Gastrocnemius medialis (tissue), 4 donors: ENCODE measurements around the gene CDC42EP3. TPM values are rescaled to one million over a fixed set of nuclear protein-coding genes. Genes with fewer than 3 reads are reported as not detected.

Source experiments
- ATAC-seq, 2 donors: fragments of 150-250 bp; one replicate each; pipeline ENCODE4 v1.9.1; 2016
- DNase-seq, 2 donors: peaks; one replicate each; pipeline ENCODE4 v3.0.0-alpha.2; 2019
- H3K27ac ChIP-seq, 4 donors: fragments of 200-600 bp; sonication (generic); 1 replicate in 1 of 4; 2 replicates in 3 of 4; pipeline ENCODE4 v1.5.1; 2016 to 2018; ENCODE audit warnings: mild to moderate bottlenecking in 2 of 4, moderate library complexity in 1 of 4
- H3K27me3 ChIP-seq, 3 donors: fragments of 200-600 bp; sonication (generic) in 2 of 3; 1 replicate in 1 of 3; 2 replicates in 2 of 3; pipeline versions ENCODE4 v1.5.1 to v1.6.0; 2016 to 2019; ENCODE audit warnings: mild to moderate bottlenecking in 1 of 3, moderate library complexity in 1 of 3
- H3K36me3 ChIP-seq, 2 donors: fragments of 200-600 bp; sonication (generic) in 1 of 2; one replicate each; pipeline ENCODE4 v1.5.1; 2017 to 2018
- H3K4me1 ChIP-seq, 2 donors: fragments of 200-600 bp; sonication (generic) in 1 of 2; one replicate each; pipeline ENCODE4 v1.5.1; 2016 to 2017; ENCODE audit warnings: mild to moderate bottlenecking in 2 of 2
- H3K4me3 ChIP-seq, 4 donors: fragments of 200-600 bp; sonication (generic) in 3 of 4; 1 replicate in 1 of 4; 2 replicates in 3 of 4; pipeline ENCODE4 v1.5.1; 2016 to 2019; ENCODE audit warnings: mild to moderate bottlenecking in 2 of 4
- H3K9me3 ChIP-seq, 3 donors: fragments of 200-600 bp; sonication (generic) in 2 of 3; 1 replicate in 1 of 3; 2 replicates in 2 of 3; pipeline ENCODE4 v1.5.1; 2016 to 2019
- CTCF ChIP-seq, 5 experiments: fragments of 450-650 bp in 3 of 5; fragments of 200-600 bp in 2 of 5; sonication (generic) in 2 of 5; IDR thresholded peaks in 4 of 5; conservative IDR thresholded peaks in 1 of 5; 1 replicate in 4 of 5; 2 replicates in 1 of 5; pipeline ENCODE4 v1.5.1; 2016 to 2019; ENCODE audit warnings: antibody characterized with exemption in 5 of 5, mild to moderate bottlenecking in 3 of 5, moderate library complexity in 3 of 5
- POLR2A ChIP-seq, 2 donors: fragments of 450-650 bp; IDR thresholded peaks; one replicate each; pipeline ENCODE4 v1.6.1; 2017; ENCODE audit warnings: antibody characterized with exemption in 2 of 2, mild to moderate bottlenecking in 2 of 2, moderate library complexity in 2 of 2
- in situ Hi-C, 4 donors: fragments of 200-750 bp; cut with MboI; loops; one replicate each; pipeline versions ENCODE4 v1.15.0 to v1.8.0; 2017; ENCODE audit warnings: low sequenced_read_pairs in 4 of 4
- intact Hi-C: fragments of 100-400 bp; cut with DNase I; formaldehyde crosslinking; loops from one replicate; pipeline ENCODE4 v1.15.1; 2023; ENCODE audit warnings: low total_unique reads
- total RNA-seq, 4 donors: library from RNA; depleted of rRNA; stranded (reverse); fragments of >200 nt; gene quantifications; one replicate each; pipeline versions ENCODE4 v1.1.0 to v1.2.3, GENCODE V29; 2016

The CDC42EP3 gene
- total RNA-seq, 4 donors from 2014 or later: 20.0 to 90.6 (median 57.2) TPM

- Histone ChIP-seq H3K4me3 (no peak overlapping the region), H3K4me1 (no peaks in the 10 kb centered on the region), H3K9me3 (no peaks in the 10 kb centered on the region), H3K27me3 (no peaks in the 10 kb centered on the region), H3K27ac (no peak overlapping the region), H3K36me3 (no peaks in the 10 kb centered on the region)
- in situ Hi-C loops (no loop called here), intact Hi-C loops (no loop called here)
- TF ChIP-seq POLR2A (IDR thresholded peaks at IDR 0.05): no peak
- no peak for TF ChIP-seq CTCF (IDR thresholded peaks at IDR 0.05 in 4 of 5, conservative IDR thresholded peaks at IDR 0.05 in 1 of 5)
- no peak for DNase-seq
- ATAC-seq: no peak
Measured at GRCh38 chr2:37610638-37611289, 60.7 kb downstream of the CDC42EP3 start.

- H3K4me1 ChIP-seq: no peaks in the 10 kb centered on the region
- DNase-seq (no peak), ATAC-seq (no peak)
- H3K9me3 ChIP-seq: no peaks in the 10 kb centered on the region
- H3K36me3 ChIP-seq: no peaks in the 10 kb centered on the region
- in situ Hi-C loops (no loop called here), intact Hi-C loops (no loop called here)
- no peaks in the 10 kb centered on the region for H3K27me3 ChIP-seq
- H3K27ac ChIP-seq: no peak overlapping the region
- TF ChIP-seq CTCF (IDR thresholded peaks at IDR 0.05 in 4 of 5, conservative IDR thresholded peaks at IDR 0.05 in 1 of 5) (no peak), POLR2A (IDR thresholded peaks at IDR 0.05) (no peak)
- no peak overlapping the region for H3K4me3 ChIP-seq
Measured at GRCh38 chr2:37609782-37610181, 61.7 kb downstream of the CDC42EP3 start.

- no peak overlapping the region for H3K27ac ChIP-seq
- in situ Hi-C loops: no loop called here
- ATAC-seq (no peak), DNase-seq (no peak)
- no peaks in the 10 kb centered on the region for H3K27me3 ChIP-seq
- intact Hi-C loops: no loop called here
- TF ChIP-seq CTCF (IDR thresholded peaks at IDR 0.05 in 4 of 5, conservative IDR thresholded peaks at IDR 0.05 in 1 of 5) (no peak), POLR2A (IDR thresholded peaks at IDR 0.05) (no peak)
- peaks cover 15 to 22% of the 10 kb centered on the region in 2 donors for H3K4me1 ChIP-seq
- H3K36me3 ChIP-seq: no peaks in the 10 kb centered on the region
- no peaks in the 10 kb centered on the region for H3K9me3 ChIP-seq
- H3K4me3 ChIP-seq: no peak overlapping the region
Measured at GRCh38 chr2:37604716-37605115, 66.7 kb downstream of the CDC42EP3 start.

GRCh38 chr2:37602702-37603101 is 68.7 kb downstream of the CDC42EP3 start:
- Histone ChIP-seq H3K27ac (no peak overlapping the region), H3K36me3 (no peaks in the 10 kb centered on the region), H3K4me1 (peaks cover 15 to 22% of the 10 kb centered on the region in 2 donors), H3K27me3 (no peaks in the 10 kb centered on the region), H3K4me3 (no peak overlapping the region), H3K9me3 (no peaks in the 10 kb centered on the region)
- intact Hi-C loops (no loop called here), in situ Hi-C loops (no loop called here)
- DNase-seq: no peak
- TF ChIP-seq POLR2A (IDR thresholded peaks at IDR 0.05): no peak
- no peak for TF ChIP-seq CTCF (IDR thresholded peaks at IDR 0.05 in 4 of 5, conservative IDR thresholded peaks at IDR 0.05 in 1 of 5)
- ATAC-seq: no peak

- no peak for DNase-seq
- Histone ChIP-seq H3K27ac (no peak overlapping the region), H3K27me3 (no peaks in the 10 kb centered on the region), H3K36me3 (no peaks in the 10 kb centered on the region), H3K4me1 (peaks cover 15 to 22% of the 10 kb centered on the region in 2 donors), H3K4me3 (no peak overlapping the region), H3K9me3 (no peaks in the 10 kb centered on the region)
- no peak for TF ChIP-seq POLR2A (IDR thresholded peaks at IDR 0.05)
- TF ChIP-seq CTCF (IDR thresholded peaks at IDR 0.05 in 4 of 5, conservative IDR thresholded peaks at IDR 0.05 in 1 of 5): no peak
- intact Hi-C loops (no loop called here), in situ Hi-C loops (no loop called here)
- ATAC-seq: no peak
Measured at GRCh38 chr2:37602040-37602439, 69.4 kb downstream of the CDC42EP3 start.
